HepG2 (cell line): ENCODE measurements around the gene BATF. TPM values are rescaled to one million over a fixed set of nuclear protein-coding genes. Genes with fewer than 3 reads are reported as not detected.

Source experiments
- ATAC-seq: fragments of 200-7000 bp; cut with Tn5 transposase; 3 replicates; pipeline ENCODE4 v1.9.1; 2020; ENCODE audit warnings: mild to moderate bottlenecking, moderate library complexity
- BruUV-seq: library from RNA; stranded (reverse); fragments of 400-500 nt; replicated peaks from 2 replicates; lab custom pipeline; 2021; lab: Mats Ljungman, UMichigan
- CTCF ChIA-PET: fragments of 300-600 bp; formaldehyde crosslinking; extraction: SDS; loops from one replicate; lab custom pipeline; 2021; ENCODE audit warnings: low total read pairs, inconsistent platforms, low intra/inter-chr PET ratio; lab: Yijun Ruan, JAX
- POLR2A ChIA-PET: fragments of 350-600 bp; sonication (Branson Sonifier 250); formaldehyde crosslinking; loops from one replicate; lab custom pipeline; 2020; ENCODE audit warnings: antibody characterized with exemption, inconsistent platforms; lab: Yijun Ruan, JAX
- DNase-seq: peaks from one replicate; pipeline ENCODE4 v3.0.0-alpha.2; 2015; ENCODE audit warnings: low spot score
- FAIRE-seq: peaks from 3 replicates; lab custom pipeline; 2011; peaks lifted over from hg19 to GRCh38; lab: Jason Lieb, UNC
- H2AFZ ChIP-seq: one replicate; pipeline ENCODE4 v1.6.1; 2011; ENCODE audit warnings: low read length, inconsistent platforms
- H3K27ac ChIP-seq: fragments of 300-600 bp; 3 replicates; pipeline ENCODE4 v1.8.0; 2011; ENCODE audit warnings: mixed run types, mild to moderate bottlenecking, mixed read lengths, low read length, inconsistent platforms; ENCODE audit not compliant: insufficient read depth; ENCODE audit errors: extremely low read length
- H3K27me3 ChIP-seq, 2 experiments: fragments of 200-600 bp in 1 of 2; 2 replicates in 1 of 2; 3 replicates in 1 of 2; pipeline versions ENCODE4 v1.6.0 to v1.8.0; 2011; ENCODE audit warnings: low read length in 2 of 2, mild to moderate bottlenecking in 2 of 2, moderate library complexity in 2 of 2, inconsistent platforms in 1 of 2; ENCODE audit not compliant: insufficient read depth in 2 of 2, control insufficient read depth in 1 of 2
- H3K36me3 ChIP-seq, 2 experiments: fragments of 200-600 bp in 1 of 2; replicated peaks in 1 of 2; 2 replicates in 1 of 2; 3 replicates in 1 of 2; pipeline versions ENCODE4 v1.5.1 to v1.8.0; 2011; ENCODE audit warnings: low read length in 2 of 2, inconsistent platforms in 1 of 2; ENCODE audit not compliant: insufficient read depth in 2 of 2, control insufficient read depth in 1 of 2
- H3K4me1 ChIP-seq: 2 replicates; pipeline ENCODE4 v1.5.1; 2012; ENCODE audit warnings: low read length, inconsistent platforms; ENCODE audit not compliant: insufficient read depth
- H3K4me2 ChIP-seq: 2 replicates; pipeline ENCODE4 v1.6.0; 2011; ENCODE audit warnings: low read depth, low read length, inconsistent platforms
- H3K4me3 ChIP-seq, 3 experiments: fragments of 200-600 bp in 1 of 3; sonication (generic), shearing (Covaris generic) in 1 of 3; replicated peaks in 1 of 3; 2 replicates each; pipeline ENCODE4 v1.5.1; 2011 to 2016; ENCODE audit warnings: low read length in 3 of 3, inconsistent platforms in 2 of 3, low read depth in 2 of 3, mild to moderate bottlenecking in 2 of 3, control low read depth in 1 of 3, mixed read lengths in 1 of 3; ENCODE audit not compliant: insufficient read depth in 1 of 3
- H3K79me2 ChIP-seq: one replicate; pipeline ENCODE4 v1.6.1; 2011; ENCODE audit warnings: low read length, inconsistent platforms; ENCODE audit not compliant: insufficient read depth
- H3K9ac ChIP-seq: 2 replicates; pipeline ENCODE4 v1.6.0; 2011; ENCODE audit warnings: mild to moderate bottlenecking, low read depth, low read length, inconsistent platforms; ENCODE audit not compliant: insufficient read depth
- H3K9me3 ChIP-seq: 2 replicates; pipeline ENCODE4 v1.5.1; 2012; ENCODE audit warnings: mild to moderate bottlenecking, low read length
- H4K20me1 ChIP-seq: 2 replicates; pipeline ENCODE4 v1.6.0; 2011; ENCODE audit warnings: inconsistent platforms, mild to moderate bottlenecking, low read length, moderate library complexity; ENCODE audit not compliant: insufficient read depth
- CBX5 ChIP-seq: sonication (generic); formaldehyde crosslinking; IDR thresholded peaks from 2 replicates; pipeline ENCODE4 v1.4.0; 2020; ENCODE audit warnings: missing genetic modification reagents, borderline replicate concordance
- FOSL2 ChIP-seq: sonication (generic); formaldehyde crosslinking; IDR thresholded peaks from 2 replicates; pipeline ENCODE4 v1.4.0; 2020; ENCODE audit warnings: missing genetic modification reagents
- GLI4 ChIP-seq: sonication (generic); formaldehyde crosslinking; IDR thresholded peaks from 2 replicates; pipeline ENCODE4 v1.5.1; 2020; ENCODE audit warnings: missing genetic modification reagents, mild to moderate bottlenecking, moderate library complexity, borderline replicate concordance
- PBX3 ChIP-seq: sonication (generic); formaldehyde crosslinking; IDR thresholded peaks from 2 replicates; pipeline ENCODE4 v1.8.1; 2023; ENCODE audit warnings: missing genetic modification reagents, inconsistent platforms, borderline replicate concordance
- REPIN1 ChIP-seq: sonication (generic); formaldehyde crosslinking; IDR thresholded peaks from 2 replicates; pipeline ENCODE4 v1.8.0; 2022; ENCODE audit warnings: missing genetic modification reagents, low read depth, mild to moderate bottlenecking, borderline replicate concordance
- ZNF720 ChIP-seq: sonication (generic); formaldehyde crosslinking; IDR thresholded peaks from 2 replicates; pipeline ENCODE4 v1.4.0; 2020; ENCODE audit warnings: missing genetic modification reagents
- ZNF784 ChIP-seq: sonication (generic); formaldehyde crosslinking; IDR thresholded peaks from 2 replicates; pipeline ENCODE4 v1.5.1; 2020; ENCODE audit warnings: missing genetic modification reagents, mild to moderate bottlenecking, borderline replicate concordance
- ZSCAN31 ChIP-seq: sonication (generic); formaldehyde crosslinking; IDR thresholded peaks from 2 replicates; pipeline ENCODE4 v1.5.0; 2020; ENCODE audit warnings: low read depth, mild to moderate bottlenecking, missing genetic modification reagents
- WGBS: methylation state at CpG from one replicate; pipeline ENCODE4 v1.1.6; 2017; ENCODE audit warnings: low lambda C conversion rate; 5-methylcytosine and 5-hydroxymethylcytosine counted together
- in situ Hi-C: cut with HindIII; loops from 2 replicates; pipeline ENCODE4 v1.10.0; 2017; ENCODE audit warnings: low pct_unique_long_range_greater_than_20kb; ENCODE audit not compliant: extremely low pct_ligation_motif_present
- intact Hi-C: fragments of 100-400 bp; cut with micrococcal nuclease; formaldehyde crosslinking; loops from one replicate; pipeline ENCODE4 v1.10.0; 2022; ENCODE audit not compliant: unreplicated experiment
- polyA plus RNA-seq, 8 experiments: library from polyadenylated mRNA; depleted of rRNA in 3 of 8; stranded (reverse) in 7 of 8; unstranded in 1 of 8; fragments of >200 nt; fragmentation: Illumina TruSeq in 4 of 8; extraction: Trizol in 4 of 8; gene quantifications; 2 replicates each; pipeline versions ENCODE4 v1.2.1 to v1.2.3, GENCODE V29; 2011 to 2016; ENCODE audit warnings: low read depth in 4 of 8, missing spikeins in 1 of 8, mixed read lengths in 1 of 8; ENCODE audit not compliant: insufficient read depth in 1 of 8
- total RNA-seq, 5 experiments: library from RNA; depleted of rRNA; stranded (reverse); fragments of >200 nt; fragmentation: Illumina TruSeq; extraction: Trizol; gene quantifications; 2 replicates each; pipeline ENCODE4 v1.2.3, GENCODE V29; 2016; ENCODE audit warnings: low read depth in 1 of 5

Gene BATF
- total and polyA plus RNA-seq, 2 of the 13 experiments (the other 11 are each of a cell fraction or from before 2014, with no cell fraction given), result 0.22 to 0.37 TPM

- TF ChIP-seq PBX3 (no peak), ZNF720 (no peak), REPIN1 (no peak), ZNF784 (CRISPR knock-in tag) (no peak), ZSCAN31 (CRISPR knock-in tag) (no peak), CBX5 (CRISPR knock-in tag) (no peak)
These were observed 2.9 kb upstream of the BATF start (continued) for GRCh38 chr14:75519394-75519793.

- TF ChIP-seq GLI4 (CRISPR knock-in tag) (no peak), FOSL2 (CRISPR knock-in tag) (0 out of 2 replicates have a peak, but pooled peaks have one; percentile 7)
- no peaks in the 10 kb centered on the region for H3K9me3 ChIP-seq
- WGBS, result 41% methylated on average over 11 of the region's 11 CpGs
- H3K79me2 ChIP-seq, result no peaks in the 10 kb centered on the region
- no peaks in the 10 kb centered on the region for H3K36me3 ChIP-seq
- in situ Hi-C loops, result loop anchor here (5.0 kb wide), 1 partner anchor 42 kb away; no protein-coding TSS in a partner anchor
- H3K27me3 ChIP-seq, result peaks cover 0 to 26% of the 10 kb centered on the region in 2 experiments; a peak in 2 of 5 replicates
- BruUV-seq, result no TSS peak
- H2AFZ ChIP-seq, result peak overlapping the region; percentile 49
- DNase-seq, result no peak
- H3K9ac ChIP-seq, result no peak overlapping the region
- H3K4me1 ChIP-seq, result peaks cover 42% of the 10 kb centered on the region
- no peaks in the 10 kb centered on the region for H4K20me1 ChIP-seq
- ChIA-PET POLR2A (interaction anchor here (1.4 to 3.3 kb wide), 3 partner anchors 11 to 41 kb away, joined by 4 to 19 read pairs (median 6); no protein-coding TSS in a partner anchor), CTCF (interaction anchor here (2.8 kb wide), 1 partner anchor 40 kb away, joined by 20 read pairs; no protein-coding TSS in a partner anchor)
- FAIRE-seq, result no peak
- ATAC-seq, result no peak
- intact Hi-C loops, result loop anchor here (2.0 kb wide), 1 partner anchor 129 kb away; no protein-coding TSS in a partner anchor
- H3K4me3 ChIP-seq, result no peak overlapping the region
- H3K4me2 ChIP-seq, result no peak overlapping the region
- H3K27ac ChIP-seq, result no peak overlapping the region
These were observed 2.2 kb upstream of the BATF start for GRCh38 chr14:75519826-75520728.
